ENCODE data around the gene DPPA3. TPM values are rescaled to one million over a fixed set of nuclear protein-coding genes. Genes with fewer than 3 reads are reported as not detected.
"Not testable (repeated sequence)": the region's sequence is repeated elsewhere in the genome, so short reads cannot be mapped to it uniquely, and the experiment has no call there.

Gene DPPA3
- total RNA-seq, 1 donor from 2014 or later, result not detected

GRCh38 chr12:7719946-7720730 lies 8.9 kb downstream of the DPPA3 start:
- ATAC-seq (no peak), DNase-seq (ENCODE audit: missing footprints) (no peak)
- intact Hi-C loops (cut with DNase I), result no loop called here

- intact Hi-C loops (cut with DNase I), result no loop called here
- DNase-seq (ENCODE audit: missing footprints) (no peak), ATAC-seq (no peak)
These were observed 12.7 kb downstream of the DPPA3 start for GRCh38 chr12:7723926-7724325.

- intact Hi-C loops (cut with DNase I), result no loop called here
- ATAC-seq (no peak), DNase-seq (ENCODE audit: missing footprints) (no peak)
These were observed 18.5 kb downstream of the DPPA3 start for GRCh38 chr12:7729746-7730145.

- DNase-seq (ENCODE audit: missing footprints); intact Hi-C loops (cut with DNase I); ATAC-seq: not testable (repeated sequence)
These were observed 19.8 kb downstream of the DPPA3 start for GRCh38 chr12:7730984-7731383.

- ATAC-seq (no peak), DNase-seq (ENCODE audit: missing footprints) (no peak)
- intact Hi-C loops (cut with DNase I), result no loop called here
These were observed 20.3 kb downstream of the DPPA3 start for GRCh38 chr12:7731486-7731885.

- intact Hi-C loops (cut with DNase I), result no loop called here
- DNase-seq (ENCODE audit: missing footprints), result no peak
- ATAC-seq, result no peak
These were observed 21.8 kb downstream of the DPPA3 start for GRCh38 chr12:7732993-7733392.

GRCh38 chr12:7747246-7747645 lies 36.0 kb downstream of the DPPA3 start, which contains the start of gene CLEC4C:
CLEC4C (minus strand) TSS chr12:7747375; CDS start chr12:7747348, 27 bp downstream.
- intact Hi-C loops (cut with DNase I), result no loop called here
- no peak for DNase-seq (ENCODE audit: missing footprints)
- no peak for ATAC-seq

- intact Hi-C loops (cut with DNase I), result no loop called here
- ATAC-seq, result no peak
- DNase-seq (ENCODE audit: missing footprints), result no peak
These were observed 37.6 kb downstream of the DPPA3 start for GRCh38 chr12:7748852-7749251.

GRCh38 chr12:7749442-7749841 lies 38.2 kb downstream of the DPPA3 start:
- DNase-seq (ENCODE audit: missing footprints) (no peak), ATAC-seq (no peak)
- intact Hi-C loops (cut with DNase I), result no loop called here

GRCh38 chr12:7750350-7750749 lies 39.1 kb downstream of the DPPA3 start:
- DNase-seq (ENCODE audit: missing footprints), result no peak
- intact Hi-C loops (cut with DNase I), result no loop called here
- no peak for ATAC-seq

- ATAC-seq, result no peak
These were observed 40.2 kb downstream of the DPPA3 start for GRCh38 chr12:7751394-7751793.

GRCh38 chr12:7751941-7752922 lies 41.0 kb downstream of the DPPA3 start:
- DNase-seq (ENCODE audit: missing footprints); ATAC-seq; intact Hi-C loops (cut with DNase I): not testable (repeated sequence)

More at GRCh38 chr12:7751394-7751793, 40.2 kb downstream of the DPPA3 start:
- intact Hi-C loops (cut with DNase I), result no loop called here
- no peak for DNase-seq (ENCODE audit: missing footprints)

GRCh38 chr12:7755668-7756067 lies 44.4 kb downstream of the DPPA3 start:
- ATAC-seq; DNase-seq (ENCODE audit: missing footprints); intact Hi-C loops (cut with DNase I): not testable (repeated sequence)

GRCh38 chr12:7756993-7757392 lies 45.8 kb downstream of the DPPA3 start:
- no peak for DNase-seq (ENCODE audit: missing footprints)
- intact Hi-C loops (cut with DNase I), result no loop called here
- no peak for ATAC-seq

GRCh38 chr12:7758766-7759140 lies 47.5 kb downstream of the DPPA3 start:
- DNase-seq (ENCODE audit: missing footprints) (no peak), ATAC-seq (no peak)
- intact Hi-C loops (cut with DNase I), result no loop called here

Other genes with a start within 250 kb of the DPPA3 start
- gene CD163, start 207.7 kb upstream of the DPPA3 start, total RNA-seq, result 97.5 TPM
- not detected for gene APOBEC1, start 45.5 kb upstream of the DPPA3 start, total RNA-seq
- not detected for gene GDF3, start 15.7 kb upstream of the DPPA3 start, total RNA-seq
- not detected for gene CLEC4C, start 35.9 kb downstream of the DPPA3 start, total RNA-seq
- not detected for gene NANOGNB, start 53.8 kb downstream of the DPPA3 start, total RNA-seq
- not detected for gene NANOG, start 78.0 kb downstream of the DPPA3 start, total RNA-seq
- not detected for gene SLC2A14, start 161.5 kb downstream of the DPPA3 start, total RNA-seq
- 11.7 TPM for gene SLC2A3, start 224.8 kb downstream of the DPPA3 start, total RNA-seq